Panc1 (cell line): Measurements from ENCODE around the gene ZCCHC24. TPM values are rescaled to one million over a fixed set of nuclear protein-coding genes. Genes with fewer than 3 reads are reported as not detected.

ENCODE experiments used
- ATAC-seq: fragments of 200-7000 bp; cut with Tn5 transposase; 2 replicates; pipeline ENCODE4 v1.9.1; 2020; ENCODE audit warnings: mild to moderate bottlenecking, moderate library complexity
- BruUV-seq: library from RNA; stranded (reverse); fragments of 400-500 nt; replicated peaks from 2 replicates; lab custom pipeline; 2021; lab: Mats Ljungman, UMichigan
- CTCF ChIA-PET: fragments of 300-600 bp; sonication (Branson Sonifier 250); formaldehyde crosslinking; loops from one replicate; lab custom pipeline; 2022; ENCODE audit warnings: antibody characterized with exemption; lab: Charles Lee
- POLR2A ChIA-PET: fragments of 300-600 bp; sonication (Branson Sonifier 250); formaldehyde crosslinking; loops from one replicate; lab custom pipeline; 2022; ENCODE audit warnings: antibody characterized with exemption; lab: Charles Lee
- DNase-seq: peaks from one replicate; pipeline ENCODE4 v3.0.0-alpha.2; 2010; ENCODE audit warnings: low read depth, low spot score
- H3K27ac ChIP-seq: 2 replicates; pipeline ENCODE4 v1.5.1; 2011; ENCODE audit warnings: mild to moderate bottlenecking, low read length, inconsistent platforms
- H3K27me3 ChIP-seq: fragments of 200-500 bp; sonication (Bioruptor generic); 2 replicates; pipeline ENCODE4 v1.6.0; 2014; ENCODE audit warnings: low read length, inconsistent platforms; ENCODE audit not compliant: control insufficient read depth, insufficient read depth
- H3K36me3 ChIP-seq: fragments of 200-500 bp; sonication (Bioruptor generic); 2 replicates; pipeline ENCODE4 v1.5.1; 2014; ENCODE audit warnings: inconsistent platforms, mild to moderate bottlenecking, low read length, moderate library complexity; ENCODE audit not compliant: control insufficient read depth, insufficient read depth
- H3K4me1 ChIP-seq: 2 replicates; pipeline ENCODE4 v1.5.1; 2011; ENCODE audit warnings: inconsistent platforms, mild to moderate bottlenecking, low read length, moderate library complexity; ENCODE audit not compliant: control insufficient read depth, insufficient read depth
- H3K4me3 ChIP-seq, 2 experiments: 2 replicates each; pipeline ENCODE4 v1.5.1; 2011 to 2012; ENCODE audit warnings: low read depth in 2 of 2, low read length in 2 of 2, mild to moderate bottlenecking in 2 of 2, inconsistent platforms in 1 of 2, moderate library complexity in 1 of 2
- H3K9me3 ChIP-seq: fragments of 200-500 bp; sonication (Bioruptor generic); 2 replicates; pipeline ENCODE4 v1.5.1; 2014; ENCODE audit warnings: low read depth, mild to moderate bottlenecking, inconsistent platforms, low read length, moderate library complexity; ENCODE audit not compliant: control insufficient read depth, insufficient read depth
- POLR2AphosphoS5 ChIP-seq: IDR thresholded peaks from 2 replicates; pipeline ENCODE4 v1.6.1; 2012; ENCODE audit warnings: mild to moderate bottlenecking, low read depth, low read length, moderate library complexity
- SIN3A ChIP-seq: IDR thresholded peaks from 2 replicates; pipeline ENCODE4 v1.6.1; 2012; ENCODE audit warnings: low read depth, mild to moderate bottlenecking, low read length, moderate library complexity, borderline replicate concordance; ENCODE audit not compliant: insufficient read depth
- TCF7L2 ChIP-seq: IDR thresholded peaks from 2 replicates; pipeline ENCODE4 v1.6.1; 2011; ENCODE audit warnings: mild to moderate bottlenecking, low read depth, low read length, inconsistent platforms
- in situ Hi-C: cut with HindIII; loops from 2 replicates; pipeline ENCODE4 v1.10.0; 2016; ENCODE audit warnings: low sequenced_read_pairs, low pct_unique_long_range_greater_than_20kb
- intact Hi-C: fragments of 100-400 bp; cut with micrococcal nuclease; formaldehyde crosslinking; loops from one replicate; pipeline ENCODE4 v1.10.0; 2022; ENCODE audit not compliant: unreplicated experiment
- total RNA-seq: library from RNA; stranded (reverse); gene quantifications from one replicate; pipeline ENCODE4 v1.2.1, GENCODE V29; 2021; ENCODE audit not compliant: unreplicated experiment
- TF ChIP-seq, protein P1 (sequence below): fragments of 450-650 bp; IDR thresholded peaks from 2 replicates; pipeline ENCODE4 v1.5.1; 2017; ENCODE audit warnings: mild to moderate bottlenecking
- TF ChIP-seq, protein P2 (sequence below), 2 experiments: IDR thresholded peaks; 2 replicates each; pipeline ENCODE4 v1.6.1; 2011 to 2012; ENCODE audit warnings: low read depth in 2 of 2, control low read depth in 1 of 2, low read length in 1 of 2, mild to moderate bottlenecking in 1 of 2, moderate library complexity in 1 of 2; ENCODE audit not compliant: insufficient read depth in 1 of 2

The ZCCHC24 gene
- total RNA-seq, 1 experiment from 2014 or later, result 7.8 TPM

DNA sequence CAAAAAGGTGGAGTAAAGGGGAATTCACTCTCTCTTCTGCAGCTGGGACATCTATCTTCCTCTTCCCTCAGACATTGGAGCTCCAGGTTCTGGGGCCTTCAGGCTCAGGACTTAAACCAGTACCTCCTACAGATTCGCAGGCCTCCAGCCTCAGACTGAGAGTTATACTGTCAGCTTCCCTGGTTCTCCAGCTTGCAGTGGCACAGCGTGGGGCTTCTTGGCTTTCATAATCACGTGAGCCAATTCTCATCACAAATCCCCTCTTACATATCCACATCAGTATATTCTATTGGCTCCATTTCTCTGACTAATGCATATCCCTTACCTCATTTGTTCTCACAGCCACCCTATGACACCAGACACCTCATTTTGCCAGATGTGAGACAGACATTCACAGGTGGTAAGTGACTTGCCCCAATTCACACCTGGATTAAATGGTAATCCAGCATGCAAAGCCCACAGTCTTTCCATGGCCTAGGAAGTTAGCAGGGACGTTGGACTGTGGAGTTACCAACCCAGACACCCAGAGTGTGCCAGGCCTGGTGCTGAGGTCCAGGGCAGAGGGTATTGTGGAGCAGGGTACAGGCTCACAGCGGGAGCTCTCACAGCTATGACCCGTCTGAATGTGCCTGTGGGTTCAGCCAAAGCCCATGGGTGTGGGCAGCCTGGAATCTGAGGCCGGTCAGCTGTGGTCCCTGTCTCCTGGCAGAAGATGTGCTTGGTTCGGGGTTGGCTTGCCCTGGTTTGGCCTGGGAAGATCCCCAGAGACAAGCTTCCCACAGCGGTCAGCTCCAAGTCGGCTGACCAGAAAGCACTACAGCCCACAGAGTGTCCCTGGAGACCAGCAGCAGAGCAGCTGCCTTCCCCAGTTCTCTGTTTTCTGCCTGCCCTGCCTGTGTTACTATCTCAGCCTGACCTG is 18.4 kb upstream of the ZCCHC24 start:
- no TSS peak for BruUV-seq
- H3K27me3 ChIP-seq, result peaks cover 12% of the 10 kb centered on the region
- ChIA-PET POLR2A (interaction anchor here (0.6 kb wide), 1 partner anchor 14 kb away, joined by 5 read pairs; no protein-coding TSS in a partner anchor), CTCF (no interaction called here)
- no peaks in the 10 kb centered on the region for H3K36me3 ChIP-seq
- no peaks in the 10 kb centered on the region for H3K4me1 ChIP-seq
- DNase-seq, result no peak
- H3K9me3 ChIP-seq, result no peaks in the 10 kb centered on the region
- H3K4me3 ChIP-seq, result no peak overlapping the region
- intact Hi-C loops, result no loop called here
- ATAC-seq, result no peak
- TF ChIP-seq POLR2AphosphoS5 (no peak), SIN3A (no peak), TCF7L2 (no peak)
- TF ChIP-seq, protein P1, sequence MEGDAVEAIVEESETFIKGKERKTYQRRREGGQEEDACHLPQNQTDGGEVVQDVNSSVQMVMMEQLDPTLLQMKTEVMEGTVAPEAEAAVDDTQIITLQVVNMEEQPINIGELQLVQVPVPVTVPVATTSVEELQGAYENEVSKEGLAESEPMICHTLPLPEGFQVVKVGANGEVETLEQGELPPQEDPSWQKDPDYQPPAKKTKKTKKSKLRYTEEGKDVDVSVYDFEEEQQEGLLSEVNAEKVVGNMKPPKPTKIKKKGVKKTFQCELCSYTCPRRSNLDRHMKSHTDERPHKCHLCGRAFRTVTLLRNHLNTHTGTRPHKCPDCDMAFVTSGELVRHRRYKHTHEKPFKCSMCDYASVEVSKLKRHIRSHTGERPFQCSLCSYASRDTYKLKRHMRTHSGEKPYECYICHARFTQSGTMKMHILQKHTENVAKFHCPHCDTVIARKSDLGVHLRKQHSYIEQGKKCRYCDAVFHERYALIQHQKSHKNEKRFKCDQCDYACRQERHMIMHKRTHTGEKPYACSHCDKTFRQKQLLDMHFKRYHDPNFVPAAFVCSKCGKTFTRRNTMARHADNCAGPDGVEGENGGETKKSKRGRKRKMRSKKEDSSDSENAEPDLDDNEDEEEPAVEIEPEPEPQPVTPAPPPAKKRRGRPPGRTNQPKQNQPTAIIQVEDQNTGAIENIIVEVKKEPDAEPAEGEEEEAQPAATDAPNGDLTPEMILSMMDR, result no peak
- TF ChIP-seq, protein P2, sequence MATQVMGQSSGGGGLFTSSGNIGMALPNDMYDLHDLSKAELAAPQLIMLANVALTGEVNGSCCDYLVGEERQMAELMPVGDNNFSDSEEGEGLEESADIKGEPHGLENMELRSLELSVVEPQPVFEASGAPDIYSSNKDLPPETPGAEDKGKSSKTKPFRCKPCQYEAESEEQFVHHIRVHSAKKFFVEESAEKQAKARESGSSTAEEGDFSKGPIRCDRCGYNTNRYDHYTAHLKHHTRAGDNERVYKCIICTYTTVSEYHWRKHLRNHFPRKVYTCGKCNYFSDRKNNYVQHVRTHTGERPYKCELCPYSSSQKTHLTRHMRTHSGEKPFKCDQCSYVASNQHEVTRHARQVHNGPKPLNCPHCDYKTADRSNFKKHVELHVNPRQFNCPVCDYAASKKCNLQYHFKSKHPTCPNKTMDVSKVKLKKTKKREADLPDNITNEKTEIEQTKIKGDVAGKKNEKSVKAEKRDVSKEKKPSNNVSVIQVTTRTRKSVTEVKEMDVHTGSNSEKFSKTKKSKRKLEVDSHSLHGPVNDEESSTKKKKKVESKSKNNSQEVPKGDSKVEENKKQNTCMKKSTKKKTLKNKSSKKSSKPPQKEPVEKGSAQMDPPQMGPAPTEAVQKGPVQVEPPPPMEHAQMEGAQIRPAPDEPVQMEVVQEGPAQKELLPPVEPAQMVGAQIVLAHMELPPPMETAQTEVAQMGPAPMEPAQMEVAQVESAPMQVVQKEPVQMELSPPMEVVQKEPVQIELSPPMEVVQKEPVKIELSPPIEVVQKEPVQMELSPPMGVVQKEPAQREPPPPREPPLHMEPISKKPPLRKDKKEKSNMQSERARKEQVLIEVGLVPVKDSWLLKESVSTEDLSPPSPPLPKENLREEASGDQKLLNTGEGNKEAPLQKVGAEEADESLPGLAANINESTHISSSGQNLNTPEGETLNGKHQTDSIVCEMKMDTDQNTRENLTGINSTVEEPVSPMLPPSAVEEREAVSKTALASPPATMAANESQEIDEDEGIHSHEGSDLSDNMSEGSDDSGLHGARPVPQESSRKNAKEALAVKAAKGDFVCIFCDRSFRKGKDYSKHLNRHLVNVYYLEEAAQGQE (IDR thresholded peaks at IDR 0.05; ENCODE audit: insufficient read depth in 1 of 2, low read depth in 2 of 2, low read length in 1 of 2), result no peak
- in situ Hi-C loops, result no loop called here
- H3K27ac ChIP-seq, result no peak overlapping the region

DNA sequence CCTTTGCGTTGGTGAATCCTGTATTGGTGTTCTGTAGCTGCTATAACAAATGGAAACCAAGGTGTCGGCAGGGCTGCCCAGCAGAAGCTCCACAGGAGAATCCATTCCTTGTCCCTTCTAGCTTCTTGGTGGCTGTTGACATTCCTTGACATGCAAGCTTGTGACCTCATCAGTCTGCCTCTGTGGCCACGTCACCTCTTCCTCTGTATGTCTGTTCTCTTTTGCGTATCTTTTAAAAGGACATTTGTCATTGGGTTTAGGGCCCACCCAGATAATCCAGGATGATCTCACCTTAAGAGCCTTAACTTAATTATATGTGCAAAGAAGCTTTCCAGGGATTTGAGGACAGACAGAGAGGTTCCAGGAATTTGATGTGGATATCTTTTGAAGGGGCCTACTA is 15.3 kb upstream of the ZCCHC24 start:
- H3K27ac ChIP-seq, result no peak overlapping the region
- BruUV-seq, result no TSS peak
- intact Hi-C loops (no loop called here), in situ Hi-C loops (no loop called here)
- TF ChIP-seq, protein P2 (IDR thresholded peaks at IDR 0.05; ENCODE audit: insufficient read depth in 1 of 2, low read depth in 2 of 2, low read length in 1 of 2), result no peak
- TF ChIP-seq TCF7L2, result no peak
- TF ChIP-seq, protein P1, result no peak
- no peak for TF ChIP-seq SIN3A
- no peak for TF ChIP-seq POLR2AphosphoS5
- POLR2A ChIA-PET, result no interaction called here
- H3K27me3 ChIP-seq, result peaks cover 16% of the 10 kb centered on the region
- DNase-seq, result no peak
- ATAC-seq, result no peak
- no peaks in the 10 kb centered on the region for H3K4me1 ChIP-seq
- H3K9me3 ChIP-seq, result no peaks in the 10 kb centered on the region
- H3K36me3 ChIP-seq, result no peaks in the 10 kb centered on the region
- no peak overlapping the region for H3K4me3 ChIP-seq
- CTCF ChIA-PET, result no interaction called here
